Astrocyte (in vitro differentiated cells and primary cell): ENCODE results near the gene PREX1. TPM values are rescaled to one million over a fixed set of nuclear protein-coding genes. Genes with fewer than 3 reads are reported as not detected.

ENCODE experiments used
- DNase-seq: peaks from one replicate; pipeline ENCODE4 v3.0.0-alpha.2; 2010; ENCODE audit warnings: low read depth
- FAIRE-seq: peaks from 2 replicates; lab custom pipeline; 2011; peaks lifted over from hg19 to GRCh38; lab: Jason Lieb, UNC
- H2AFZ ChIP-seq: 2 replicates; pipeline ENCODE4 v1.6.0; 2012; ENCODE audit warnings: low read depth, low read length, inconsistent platforms
- H3K27ac ChIP-seq: 2 replicates; pipeline ENCODE4 v1.5.1; 2011; ENCODE audit warnings: low read depth, low read length, inconsistent platforms
- H3K27me3 ChIP-seq: 2 replicates; pipeline ENCODE4 v1.6.0; 2011; ENCODE audit warnings: low read length, inconsistent platforms; ENCODE audit not compliant: insufficient read depth
- H3K36me3 ChIP-seq: 2 replicates; pipeline ENCODE4 v1.5.1; 2011; ENCODE audit warnings: low read length, inconsistent platforms; ENCODE audit not compliant: insufficient read depth
- H3K4me1 ChIP-seq: 2 replicates; pipeline ENCODE4 v1.5.1; 2011; ENCODE audit warnings: low read length, inconsistent platforms; ENCODE audit not compliant: insufficient read depth
- H3K4me2 ChIP-seq: 2 replicates; pipeline ENCODE4 v1.6.0; 2012; ENCODE audit warnings: low read length, inconsistent platforms
- H3K4me3 ChIP-seq: 2 replicates; pipeline ENCODE4 v1.5.1; 2011; ENCODE audit warnings: low read depth, mild to moderate bottlenecking, low read length, inconsistent platforms; ENCODE audit not compliant: insufficient read depth
- H3K79me2 ChIP-seq: 2 replicates; pipeline ENCODE4 v1.6.0; 2012; ENCODE audit warnings: mild to moderate bottlenecking, low read length, inconsistent platforms; ENCODE audit not compliant: insufficient read depth
- H3K9ac ChIP-seq: 2 replicates; pipeline ENCODE4 v1.6.0; 2012; ENCODE audit warnings: mild to moderate bottlenecking, low read length, inconsistent platforms
- H3K9me3 ChIP-seq: 2 replicates; pipeline ENCODE4 v1.5.1; 2012; ENCODE audit warnings: low read depth, mild to moderate bottlenecking, low read length, inconsistent platforms; ENCODE audit not compliant: insufficient read depth
- H4K20me1 ChIP-seq: 2 replicates; pipeline ENCODE4 v1.6.0; 2012; ENCODE audit warnings: low read length, inconsistent platforms; ENCODE audit not compliant: insufficient read depth
- H3K27ac Mint-ChIP-seq: one replicate; pipeline ENCODE4 v1.8.0; 2021; ENCODE audit warnings: mild to moderate bottlenecking, mixed read lengths; ENCODE audit not compliant: unreplicated experiment
- H3K27me3 Mint-ChIP-seq: one replicate; pipeline ENCODE4 v1.8.0; 2021; ENCODE audit warnings: low read depth, mixed read lengths; ENCODE audit not compliant: unreplicated experiment
- H3K36me3 Mint-ChIP-seq: one replicate; pipeline ENCODE4 v1.8.0; 2021; ENCODE audit warnings: low read depth, mixed read lengths; ENCODE audit not compliant: unreplicated experiment
- H3K4me1 Mint-ChIP-seq: one replicate; pipeline ENCODE4 v1.8.0; 2021; ENCODE audit warnings: low read depth, mixed read lengths; ENCODE audit not compliant: unreplicated experiment
- H3K4me3 Mint-ChIP-seq: one replicate; pipeline ENCODE4 v1.8.0; 2021; ENCODE audit warnings: mild to moderate bottlenecking, moderate library complexity, mixed read lengths; ENCODE audit not compliant: unreplicated experiment
- H3K9me3 Mint-ChIP-seq: one replicate; pipeline ENCODE4 v1.8.0; 2021; ENCODE audit warnings: mild to moderate bottlenecking, mixed read lengths; ENCODE audit not compliant: unreplicated experiment
- EZH2 ChIP-seq: IDR thresholded peaks from 2 replicates; pipeline ENCODE4 v1.6.1; 2012; ENCODE audit warnings: mild to moderate bottlenecking, low read length, inconsistent platforms; ENCODE audit not compliant: insufficient read depth
- total RNA-seq: library from RNA; stranded (reverse); gene quantifications from 2 replicates; pipeline ENCODE4 v1.2.1, GENCODE V29; 2021
- TF ChIP-seq, protein P1 (sequence below): IDR thresholded peaks from 2 replicates; pipeline ENCODE4 v1.5.1; 2011; ENCODE audit warnings: low read depth, mild to moderate bottlenecking, inconsistent platforms, low read length, moderate library complexity; ENCODE audit not compliant: insufficient read depth

PREX1 gene
- total RNA-seq, 1 donor from 2014 or later = 3.5 TPM

DNA sequence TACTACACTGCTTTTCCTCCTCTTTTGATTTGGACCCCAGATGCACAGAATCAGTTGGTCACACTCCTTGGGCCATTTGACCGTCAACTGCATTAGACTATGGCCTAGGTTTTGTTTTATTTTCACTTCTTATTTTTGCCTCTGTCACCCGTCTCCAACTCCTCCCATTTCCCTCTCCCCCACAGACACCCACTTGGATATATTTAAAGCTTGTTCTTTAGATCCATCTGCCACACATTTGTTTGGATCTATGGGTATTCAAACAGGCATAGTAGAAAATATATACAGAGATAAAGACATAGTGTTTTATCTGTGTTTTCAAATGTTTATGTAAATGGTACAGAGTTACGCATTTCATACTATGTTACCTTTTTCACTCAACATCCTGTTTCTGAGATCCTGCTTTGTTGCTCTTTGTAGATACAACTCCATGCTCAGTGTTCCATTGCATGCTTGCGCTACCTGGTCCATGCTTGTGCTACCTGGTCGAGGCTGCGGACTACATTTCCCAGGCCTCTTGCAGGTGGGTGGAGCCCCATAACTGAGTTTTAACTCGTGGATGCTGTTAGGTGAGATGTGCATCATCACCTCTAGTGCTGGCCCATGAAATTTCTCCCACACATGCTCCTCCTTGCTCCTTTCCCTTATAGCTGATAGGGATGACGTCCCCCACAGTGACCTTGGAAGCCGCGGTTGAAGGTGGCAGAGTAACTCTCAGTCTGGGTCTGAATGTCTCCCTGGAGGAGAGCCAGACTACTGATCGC is 11.5 kb upstream of the PREX1 start:
- no peak overlapping the region for H3K27ac Mint-ChIP-seq
- H3K36me3 Mint-ChIP-seq = no peaks in the 10 kb centered on the region
- no peak for DNase-seq
- H3K79me2 ChIP-seq = no peaks in the 10 kb centered on the region
- no peak overlapping the region for H3K9ac ChIP-seq
- H3K4me3 Mint-ChIP-seq = no peak overlapping the region
- TF ChIP-seq EZH2 = no peak
- TF ChIP-seq, protein P1, sequence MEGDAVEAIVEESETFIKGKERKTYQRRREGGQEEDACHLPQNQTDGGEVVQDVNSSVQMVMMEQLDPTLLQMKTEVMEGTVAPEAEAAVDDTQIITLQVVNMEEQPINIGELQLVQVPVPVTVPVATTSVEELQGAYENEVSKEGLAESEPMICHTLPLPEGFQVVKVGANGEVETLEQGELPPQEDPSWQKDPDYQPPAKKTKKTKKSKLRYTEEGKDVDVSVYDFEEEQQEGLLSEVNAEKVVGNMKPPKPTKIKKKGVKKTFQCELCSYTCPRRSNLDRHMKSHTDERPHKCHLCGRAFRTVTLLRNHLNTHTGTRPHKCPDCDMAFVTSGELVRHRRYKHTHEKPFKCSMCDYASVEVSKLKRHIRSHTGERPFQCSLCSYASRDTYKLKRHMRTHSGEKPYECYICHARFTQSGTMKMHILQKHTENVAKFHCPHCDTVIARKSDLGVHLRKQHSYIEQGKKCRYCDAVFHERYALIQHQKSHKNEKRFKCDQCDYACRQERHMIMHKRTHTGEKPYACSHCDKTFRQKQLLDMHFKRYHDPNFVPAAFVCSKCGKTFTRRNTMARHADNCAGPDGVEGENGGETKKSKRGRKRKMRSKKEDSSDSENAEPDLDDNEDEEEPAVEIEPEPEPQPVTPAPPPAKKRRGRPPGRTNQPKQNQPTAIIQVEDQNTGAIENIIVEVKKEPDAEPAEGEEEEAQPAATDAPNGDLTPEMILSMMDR = no peak
- no peak overlapping the region for H2AFZ ChIP-seq
- no peak for FAIRE-seq
- H3K36me3 ChIP-seq = no peaks in the 10 kb centered on the region
- H4K20me1 ChIP-seq = no peaks in the 10 kb centered on the region
- H3K4me2 ChIP-seq = no peak overlapping the region
- peaks cover 24% of the 10 kb centered on the region for H3K27me3 Mint-ChIP-seq
- no peak overlapping the region for H3K4me3 ChIP-seq
- peaks cover 4% of the 10 kb centered on the region for H3K27me3 ChIP-seq
- no peak overlapping the region for H3K27ac ChIP-seq
- H3K9me3 ChIP-seq = no peaks in the 10 kb centered on the region
- H3K9me3 Mint-ChIP-seq = no peaks in the 10 kb centered on the region
- H3K4me1 ChIP-seq = peaks cover 13% of the 10 kb centered on the region
- H3K4me1 Mint-ChIP-seq = peaks cover 9% of the 10 kb centered on the region

DNA sequence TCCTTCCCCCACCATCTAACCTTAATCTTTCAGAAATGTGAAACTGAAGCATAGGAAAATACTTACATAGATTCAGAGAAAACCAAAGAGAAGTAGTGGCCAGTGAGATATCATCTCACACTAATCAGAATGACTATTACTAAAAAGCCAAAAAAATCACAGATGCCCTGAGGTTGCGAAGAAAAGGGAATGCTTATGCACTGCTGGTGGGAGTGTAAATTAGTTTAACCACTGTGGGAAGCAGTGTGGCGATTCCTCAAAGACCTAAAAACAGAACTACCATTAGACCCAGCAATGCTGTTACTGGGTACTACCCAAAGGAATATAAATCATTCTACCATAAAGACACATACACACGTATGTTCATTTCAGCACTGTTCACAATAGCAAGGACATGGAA is 9.2 kb upstream of the PREX1 start:
- Mint-ChIP-seq H3K36me3 (no peaks in the 10 kb centered on the region), H3K27me3 (peaks cover 27% of the 10 kb centered on the region), H3K4me1 (peaks cover 8% of the 10 kb centered on the region), H3K9me3 (no peaks in the 10 kb centered on the region), H3K4me3 (no peak overlapping the region), H3K27ac (no peak overlapping the region)
- TF ChIP-seq EZH2 = no peak
- TF ChIP-seq, protein P1 = no peak
- Histone ChIP-seq H3K36me3 (no peaks in the 10 kb centered on the region), H3K9me3 (no peaks in the 10 kb centered on the region), H3K79me2 (no peaks in the 10 kb centered on the region), H3K27me3 (peaks cover 4% of the 10 kb centered on the region), H3K4me3 (no peak overlapping the region), H3K4me1 (peaks cover 8% of the 10 kb centered on the region), H3K4me2 (no peak overlapping the region), H3K27ac (no peak overlapping the region), H3K9ac (no peak overlapping the region), H4K20me1 (no peaks in the 10 kb centered on the region), H2AFZ (no peak overlapping the region)
- FAIRE-seq (no peak), DNase-seq (no peak)

DNA sequence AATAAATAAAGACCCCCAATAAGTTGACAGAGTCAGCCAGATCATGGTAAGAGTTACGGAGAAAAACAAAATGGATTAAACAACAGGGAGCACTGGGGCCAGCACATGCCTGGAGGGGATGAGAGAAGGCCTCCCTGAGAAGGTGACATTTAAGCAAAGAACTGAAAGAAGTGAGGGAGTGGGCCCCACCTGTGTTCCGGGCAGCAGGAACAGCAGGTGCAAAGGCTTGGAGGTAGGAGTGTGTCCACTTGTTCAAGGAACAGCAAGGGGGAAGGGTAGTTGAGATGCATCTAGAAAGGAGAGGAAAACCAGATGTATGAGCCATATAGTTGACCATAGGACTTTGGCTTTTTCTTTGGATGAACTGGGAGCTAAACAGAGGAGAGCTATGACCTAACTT is 7.6 kb upstream of the PREX1 start:
- Mint-ChIP-seq H3K27me3 (peaks cover 33% of the 10 kb centered on the region), H3K36me3 (no peaks in the 10 kb centered on the region), H3K27ac (peak overlapping the region; percentile 5), H3K4me1 (peaks cover 5% of the 10 kb centered on the region), H3K9me3 (peaks cover 2% of the 10 kb centered on the region), H3K4me3 (no peak overlapping the region)
- Histone ChIP-seq H3K4me3 (no peak overlapping the region), H4K20me1 (no peaks in the 10 kb centered on the region), H3K4me1 (no peaks in the 10 kb centered on the region), H2AFZ (no peak overlapping the region), H3K27me3 (peaks cover 4% of the 10 kb centered on the region), H3K79me2 (no peaks in the 10 kb centered on the region), H3K9me3 (no peaks in the 10 kb centered on the region), H3K27ac (no peak overlapping the region), H3K4me2 (no peak overlapping the region), H3K36me3 (no peaks in the 10 kb centered on the region), H3K9ac (no peak overlapping the region)
- DNase-seq (no peak), FAIRE-seq (no peak)
- TF ChIP-seq EZH2 = no peak
- TF ChIP-seq, protein P1 = no peak
